ENCODE results near the gene ZNF576. TPM values are rescaled to one million over a fixed set of nuclear protein-coding genes. Genes with fewer than 3 reads are reported as not detected.
A peak's percentile ranks its signal among the peaks of the same experiment; 100 is the strongest.

Gene ZNF576
- total and polyA plus RNA-seq, 2 donors (not counting 1 experiment from before 2014, with no cell fraction given), result 7.9 to 17.3 TPM

- ATAC-seq (ENCODE audit: low read depth) (no peak), DNase-seq (no peak)
- H3K27me3 Mint-ChIP-seq, result no peaks in the 10 kb centered on the region
- H3K4me2 ChIP-seq (replicated peaks; ENCODE audit: low read depth, low read length, poor library complexity, severe bottlenecking), result peak overlapping the region; percentile 79
- peak overlapping the region; percentile 84 to 88 for H3K27ac ChIP-seq (ENCODE audit: low read length in 2 of 2)
- H3K9ac ChIP-seq (ENCODE audit: low read length), result peak overlapping the region; percentile 86
- peak overlapping the region; percentile 94 for H2AFZ ChIP-seq (ENCODE audit: insufficient read depth, low read depth, low read length, poor library complexity, severe bottlenecking)
- peak overlapping the region; percentile 99 for H3K27ac Mint-ChIP-seq
- H3K4me1 ChIP-seq (ENCODE audit: control insufficient read depth in 2 of 2, insufficient read depth in 2 of 2, low read length in 2 of 2), result peaks cover 16 to 22% of the 10 kb centered on the region in 2 donors
- POLR2A ChIA-PET, result interaction anchor here (0.7 to 1.3 kb wide), 2 partner anchors 47 to 87 kb away, joined by 3 to 4 read pairs; partner anchors contain the start of gene ZNF575
- peaks cover 16% of the 10 kb centered on the region for H4K20me1 ChIP-seq (ENCODE audit: control insufficient read depth, insufficient read depth, low read length, poor library complexity, severe bottlenecking)
- no peak for TF ChIP-seq EZH2 (IDR thresholded peaks at IDR 0.05; ENCODE audit: borderline replicate concordance, insufficient read depth, low read depth, low read length, poor library complexity, severe bottlenecking)
- TF ChIP-seq CTCF (IDR thresholded peaks at IDR 0.05), result no peak
- CTCF ChIA-PET, result interaction anchor here (0.6 to 1.8 kb wide), 5 partner anchors 10 to 70 kb away, joined by 3 to 4 read pairs (median 3); no protein-coding TSS in a partner anchor
- WGBS (ENCODE audit: insufficient coverage), result 57% methylated on average over 19 of the region's 23 CpGs
- H3K4me3 ChIP-seq (ENCODE audit: control extremely low read depth in 1 of 5, extremely low read depth in 1 of 5, insufficient read depth in 1 of 5, low read depth in 2 of 5, low read length in 4 of 5), result peak overlapping the region; percentile 54 to 86 (median 80)
- intact Hi-C loops (cut with micrococcal nuclease), result loop anchor here (1.0 kb wide), 1 partner anchor 48 kb away; no protein-coding TSS in a partner anchor
- H3K36me3 ChIP-seq (replicated peaks in 1 of 2; ENCODE audit: control extremely low read depth in 1 of 2, control insufficient read depth in 1 of 2, extremely low read depth in 1 of 2, insufficient read depth in 2 of 2, low read length in 1 of 2), result no peaks in the 10 kb centered on the region
- H3K79me2 ChIP-seq (ENCODE audit: control insufficient read depth, insufficient read depth, low read length), result peaks cover 14% of the 10 kb centered on the region
- no peaks in the 10 kb centered on the region for H3K9me3 Mint-ChIP-seq (ENCODE audit: insufficient read depth)
- H3K4me1 Mint-ChIP-seq, result peaks cover 30% of the 10 kb centered on the region
- peaks cover 0 to 15% (median 0%) of the 10 kb centered on the region in 3 donors for H3K9me3 ChIP-seq (ENCODE audit: control extremely low read depth in 1 of 3, control insufficient read depth in 2 of 3, insufficient read depth in 1 of 3, low read length in 2 of 3)
- H3K27me3 ChIP-seq (replicated peaks in 1 of 4; ENCODE audit: control extremely low read depth in 1 of 4, control insufficient read depth in 3 of 4, insufficient read depth in 4 of 4, low read length in 3 of 4), result no peaks in the 10 kb centered on the region
- peak overlapping the region; percentile 98 for H3K4me3 Mint-ChIP-seq
Measured at GRCh38 chr19:43620061-43621001, 23.9 kb downstream of the ZNF576 start.
